Activated CD8-positive, alpha-beta memory T cell treated with anti-CD3 and anti-CD28 coated beads for 24 hours (primary cell): ENCODE data around the gene CPNE5.
A peak's percentile ranks its signal among the peaks of the same experiment; 100 is the strongest.

ENCODE experiments used
- DNase-seq: peaks from one replicate; pipeline ENCODE4 v3.0.0-alpha.2; 2020

The CPNE5 gene

DNA sequence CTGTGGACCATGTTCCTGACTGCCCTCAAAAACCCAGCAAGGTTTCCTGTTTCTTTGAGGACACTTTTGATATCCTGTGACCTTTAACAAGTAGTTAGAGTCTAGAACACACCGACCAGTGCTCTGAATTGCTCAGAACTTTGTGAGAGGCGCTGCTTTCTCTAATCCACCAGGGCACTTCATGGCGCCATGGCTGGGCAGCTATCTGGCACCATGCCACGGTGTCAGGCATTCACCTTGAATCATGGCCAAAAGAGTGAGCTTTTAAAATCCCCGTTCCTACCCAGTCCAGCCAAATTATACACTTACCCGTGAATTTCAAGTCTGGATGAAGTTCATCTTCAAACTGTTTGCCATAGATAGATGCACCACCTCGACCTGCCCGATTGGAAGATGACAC lies 17.0 kb upstream of the CPNE5 start:
- no peak for DNase-seq

DNA sequence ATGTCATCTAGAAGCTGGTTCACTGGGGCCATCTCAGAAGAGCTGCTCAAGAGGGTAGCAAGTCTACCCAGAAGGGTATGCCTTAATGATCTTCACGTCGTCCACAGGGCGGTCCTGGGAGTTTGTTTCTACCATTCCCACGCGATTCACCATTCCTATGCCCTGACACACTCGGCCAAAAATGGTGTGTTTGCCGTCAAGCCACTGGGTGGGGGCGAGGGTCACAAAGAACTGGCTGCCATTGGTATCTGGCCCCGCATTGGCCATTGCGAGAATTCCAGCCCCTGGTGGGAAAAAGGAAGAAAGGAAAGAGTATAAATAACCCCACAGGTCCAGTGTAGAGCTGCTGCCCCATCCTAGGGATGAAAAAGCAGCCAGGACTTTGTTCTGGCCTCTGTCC lies 16.5 kb upstream of the CPNE5 start:
- no peak for DNase-seq

DNA sequence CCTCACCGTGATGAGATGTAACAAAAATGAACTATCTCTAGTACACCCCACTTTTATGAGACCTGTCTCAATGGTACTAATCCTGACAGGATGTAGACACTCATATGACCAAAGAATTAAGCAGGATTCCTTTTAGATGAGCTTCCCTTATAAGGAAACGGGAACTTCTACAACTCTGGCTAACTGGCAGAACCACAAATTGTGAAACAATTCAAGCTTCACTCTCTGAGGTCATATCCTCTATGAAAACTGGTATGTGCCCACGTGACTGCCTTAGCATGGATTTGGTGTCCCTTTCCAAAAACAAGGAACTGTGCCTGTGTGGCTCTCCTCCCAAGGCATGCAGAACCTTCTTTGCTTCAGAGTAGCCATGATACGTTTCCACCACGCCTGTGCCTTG lies 14.1 kb upstream of the CPNE5 start:
- DNase-seq = no peak

DNA sequence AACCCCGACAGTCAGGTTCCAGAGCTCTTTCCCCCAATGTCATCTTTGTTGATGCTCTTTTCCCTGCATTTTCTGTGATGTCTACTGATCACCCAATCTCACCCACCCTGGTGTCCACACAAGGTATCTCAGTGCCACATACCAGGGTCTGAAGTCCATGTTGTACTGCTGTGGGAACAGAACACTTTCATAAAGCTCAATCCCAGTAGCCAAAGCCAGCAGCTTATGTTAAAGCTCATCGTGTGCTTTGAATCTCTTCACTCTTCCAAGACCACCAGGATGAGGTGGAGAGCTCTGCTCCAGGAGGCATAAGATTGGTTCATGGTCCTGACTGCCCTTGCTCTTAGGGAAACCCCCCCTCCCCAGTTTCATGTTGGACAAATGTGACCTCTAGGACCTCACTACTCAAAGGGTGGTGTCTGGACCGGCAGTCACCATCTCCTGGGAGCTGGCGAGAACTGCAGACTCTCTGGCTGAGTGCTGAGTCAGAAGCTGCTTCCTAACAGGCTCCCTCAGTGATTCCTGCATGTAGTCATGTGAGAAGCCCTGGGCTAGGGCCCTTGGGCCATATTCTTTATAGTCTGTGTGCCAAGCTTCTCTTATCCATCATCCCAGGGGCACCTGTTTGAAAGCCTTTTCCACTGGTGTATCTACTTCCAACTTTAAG lies 13.4 kb upstream of the CPNE5 start:
- DNase-seq = no peak

DNA sequence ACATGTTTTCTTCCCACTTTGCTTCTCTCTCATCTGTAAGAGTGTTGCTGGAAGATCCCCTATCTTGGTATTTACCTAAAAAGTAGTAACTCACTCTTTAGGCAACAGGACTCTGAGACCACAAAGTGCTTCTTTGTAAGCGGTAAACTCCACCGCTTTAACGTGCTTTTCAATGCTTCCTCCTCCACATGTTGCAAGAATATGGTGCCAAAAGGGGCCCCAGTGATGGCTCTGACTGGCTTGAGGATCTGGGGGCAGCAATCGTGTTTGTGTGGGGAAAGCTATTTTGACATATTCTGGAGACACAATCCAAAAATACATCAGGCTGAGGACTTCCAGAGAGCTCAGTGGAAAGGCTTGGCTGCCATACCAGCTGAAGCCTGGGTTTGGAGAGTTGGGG lies 12.4 kb upstream of the CPNE5 start:
- DNase-seq = no peak

DNA sequence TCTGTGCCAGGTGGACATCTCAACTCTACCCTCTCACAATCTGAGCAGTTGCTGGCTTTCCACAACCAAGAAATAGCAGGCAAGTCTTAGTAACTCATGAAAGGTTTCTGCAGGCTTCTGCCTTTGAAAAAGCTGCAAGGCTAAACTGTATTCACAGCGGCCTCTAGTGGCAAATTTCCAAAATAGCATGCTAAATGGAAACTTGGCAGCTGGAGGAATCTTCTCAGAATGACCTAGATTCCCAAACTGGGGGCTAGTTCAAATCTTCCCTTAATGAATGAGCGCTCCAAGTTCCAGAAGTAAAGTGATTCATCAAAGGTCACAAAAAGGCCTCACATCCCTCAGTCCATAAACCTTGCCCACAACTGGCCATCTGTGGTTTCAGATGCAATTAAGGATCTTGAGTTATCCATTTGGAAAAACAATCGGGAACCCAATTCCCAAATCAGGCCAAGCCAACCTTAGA lies 11.9 kb upstream of the CPNE5 start:
- DNase-seq = no peak

DNA sequence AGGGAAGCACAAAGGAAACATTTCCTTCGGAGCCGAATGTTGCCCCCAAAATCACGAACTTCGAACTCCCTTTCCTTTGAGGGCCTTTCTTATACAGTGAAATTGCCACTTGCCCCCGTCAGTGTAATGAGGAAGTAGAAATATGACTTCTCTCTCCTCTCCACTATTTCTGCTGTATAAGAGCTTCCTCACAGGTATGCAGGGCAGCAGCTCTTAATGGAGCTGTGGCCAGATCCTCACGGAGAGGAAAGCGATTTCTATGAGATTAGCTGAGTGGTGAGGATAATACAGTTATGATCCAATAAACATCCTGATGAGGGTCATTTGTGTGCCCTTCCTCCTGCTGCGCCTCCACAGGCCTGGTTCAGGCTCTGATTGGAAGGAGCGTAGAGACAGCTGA lies 10.8 kb upstream of the CPNE5 start:
- DNase-seq = no peak

DNA sequence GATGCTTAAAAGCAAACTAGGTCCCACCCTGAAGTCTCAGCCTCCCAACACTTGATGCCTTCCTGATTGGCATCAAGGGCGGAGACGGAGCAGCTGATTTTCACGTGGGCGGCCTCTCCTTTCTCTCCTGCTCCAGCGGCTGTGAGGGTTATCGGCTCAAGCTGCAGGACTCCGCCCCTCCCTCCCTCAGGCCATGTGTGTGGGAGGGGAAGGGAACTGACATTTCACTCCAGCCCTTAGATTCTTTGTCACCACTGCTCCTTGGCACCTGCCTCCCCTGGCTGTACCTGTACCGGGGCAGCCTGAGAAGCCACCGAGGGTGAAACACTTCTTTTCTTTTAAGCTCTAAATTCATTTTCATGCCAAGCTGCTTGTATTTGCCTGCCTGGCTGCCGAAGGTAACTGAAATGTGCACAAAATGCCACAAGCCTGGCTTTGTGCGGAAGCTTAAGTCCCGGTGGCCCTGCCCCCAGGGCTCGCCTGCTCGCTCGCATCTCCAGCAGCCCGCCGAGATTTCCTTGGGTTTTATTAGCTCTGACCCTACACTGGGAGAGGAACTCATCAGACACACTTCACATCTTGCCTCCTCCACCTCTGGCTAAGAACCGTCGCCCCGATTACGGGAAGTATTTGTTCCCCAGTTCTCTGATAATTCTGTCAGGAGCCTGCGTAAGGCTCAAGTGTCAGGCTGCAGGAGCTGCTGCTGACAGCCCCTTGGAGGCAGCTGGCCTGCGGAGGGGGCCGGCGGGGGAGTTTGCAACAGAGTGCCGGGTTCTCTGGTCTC lies 9.6 kb upstream of the CPNE5 start:
- no peak for DNase-seq

DNA sequence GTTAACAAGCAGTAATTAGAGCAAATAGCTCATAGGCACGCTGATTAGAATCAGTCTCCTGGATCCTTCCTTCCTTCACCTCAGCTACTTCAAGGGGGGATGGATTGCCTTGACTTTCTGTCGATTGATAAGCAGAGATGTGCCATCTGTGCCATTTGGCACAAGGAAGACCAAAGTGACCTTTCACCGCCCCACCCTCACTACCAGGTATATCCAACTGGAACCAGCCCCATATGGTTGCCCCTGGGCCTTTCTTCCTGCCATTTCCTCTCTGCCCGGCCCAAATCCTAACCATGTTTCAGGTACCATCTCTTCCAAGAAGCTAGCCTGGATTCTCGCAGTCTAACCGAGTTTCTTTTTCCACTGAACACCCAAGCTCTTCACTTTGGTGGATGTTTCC lies 8.7 kb upstream of the CPNE5 start:
- DNase-seq = no peak

DNA sequence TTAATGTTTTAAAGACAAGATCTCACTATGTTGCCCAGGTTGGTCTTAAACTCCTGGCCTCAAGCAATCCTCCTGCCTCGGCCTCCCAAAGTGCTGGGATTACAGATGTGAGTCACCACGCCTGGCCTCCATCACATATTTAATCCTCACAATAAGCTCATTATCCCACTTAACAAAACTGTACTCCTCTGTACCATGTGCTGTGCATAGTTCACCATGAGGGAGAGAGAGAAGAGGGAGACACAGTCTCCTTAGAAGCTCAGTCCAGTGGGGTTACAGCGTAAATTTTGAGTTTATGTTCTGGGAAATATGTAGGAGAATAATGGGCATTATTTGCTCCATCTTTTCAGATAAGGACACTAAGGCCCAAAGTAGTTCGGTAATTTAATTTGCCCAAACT lies 7.9 kb upstream of the CPNE5 start:
- no peak for DNase-seq

DNA sequence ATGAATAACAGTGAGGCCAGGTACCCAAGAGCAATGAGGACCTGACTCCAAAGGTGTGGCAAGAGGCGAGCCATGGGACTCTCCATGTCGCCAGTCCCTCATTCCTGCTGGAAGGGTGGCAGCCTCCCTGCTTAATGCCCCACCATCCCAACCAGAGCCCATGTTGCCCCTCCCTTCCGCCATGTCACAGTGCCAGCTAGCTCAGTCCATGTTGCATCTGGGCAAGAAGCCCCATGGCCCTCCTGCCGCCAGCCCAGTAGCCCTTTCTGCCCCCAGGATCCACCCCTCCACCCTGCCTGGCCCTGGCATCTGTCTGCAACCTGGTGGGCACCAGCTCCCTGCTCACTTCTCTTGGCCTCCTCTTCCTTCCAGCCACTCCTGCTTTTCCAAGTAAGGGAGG lies 6.0 kb upstream of the CPNE5 start:
- no peak for DNase-seq

DNA sequence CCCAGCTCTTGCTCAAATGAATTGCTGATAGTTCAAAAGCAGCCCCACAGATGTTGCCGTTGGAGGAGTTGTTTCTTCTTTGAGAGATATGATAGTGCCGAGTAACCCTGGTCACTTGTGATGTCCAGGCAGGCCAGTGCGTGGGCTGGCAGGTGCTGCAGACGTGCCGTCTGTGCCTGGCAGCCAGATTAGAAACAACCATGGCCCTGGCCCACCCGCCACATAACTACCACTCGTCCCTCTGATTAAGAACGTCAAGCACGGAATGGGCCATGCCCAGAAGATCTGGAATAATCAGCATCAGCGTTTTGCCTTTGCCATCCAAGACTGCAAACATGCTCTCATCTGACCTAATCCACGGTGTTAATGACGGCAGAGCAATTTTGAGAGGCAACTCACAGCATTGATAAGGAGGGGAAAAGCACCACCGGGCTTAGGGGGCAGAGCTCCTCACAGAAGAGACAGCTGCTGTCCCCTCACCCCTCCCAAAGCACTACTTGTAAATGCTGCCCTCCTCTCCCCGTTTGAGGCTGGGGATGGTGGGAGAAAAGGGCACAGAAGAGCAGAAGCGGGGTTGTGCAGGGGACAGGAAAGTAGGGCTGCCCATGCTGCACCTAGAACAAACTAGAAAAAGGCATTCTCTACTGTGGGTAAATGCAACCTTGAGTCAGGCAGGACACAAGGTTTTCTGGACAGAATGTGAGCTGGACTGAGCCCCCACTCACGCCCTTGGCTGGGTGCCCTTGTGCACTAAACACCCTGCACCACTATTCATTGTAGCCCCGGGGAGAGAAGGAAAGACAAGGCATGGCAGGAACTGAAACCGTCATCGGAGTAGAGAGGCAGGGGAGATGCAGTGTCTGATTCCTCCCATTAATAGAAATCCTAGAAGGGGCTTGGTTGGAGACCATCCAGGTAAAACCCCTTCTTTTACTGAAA lies 5.3 kb upstream of the CPNE5 start:
- no peak for DNase-seq

DNA sequence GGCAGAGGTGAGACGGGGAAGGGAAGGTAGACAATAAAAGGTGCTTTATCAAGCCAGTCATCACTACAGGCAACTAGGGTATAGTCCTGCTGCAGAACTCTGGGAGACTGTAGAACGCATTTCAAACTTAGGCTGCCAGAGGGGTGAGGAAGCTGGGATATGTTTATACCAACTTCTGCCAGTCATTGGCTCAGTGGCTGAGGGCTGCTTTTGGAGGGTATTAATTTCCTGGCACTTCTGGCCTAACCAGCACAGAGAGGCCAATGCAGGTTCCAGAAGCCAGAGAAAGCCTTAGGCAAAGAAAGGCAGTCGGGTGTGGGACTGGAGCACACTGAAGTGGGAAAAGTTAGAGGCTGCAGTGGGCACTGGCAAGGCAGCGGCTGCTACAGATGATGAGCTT lies 3.9 kb upstream of the CPNE5 start:
- DNase-seq = no peak

DNA sequence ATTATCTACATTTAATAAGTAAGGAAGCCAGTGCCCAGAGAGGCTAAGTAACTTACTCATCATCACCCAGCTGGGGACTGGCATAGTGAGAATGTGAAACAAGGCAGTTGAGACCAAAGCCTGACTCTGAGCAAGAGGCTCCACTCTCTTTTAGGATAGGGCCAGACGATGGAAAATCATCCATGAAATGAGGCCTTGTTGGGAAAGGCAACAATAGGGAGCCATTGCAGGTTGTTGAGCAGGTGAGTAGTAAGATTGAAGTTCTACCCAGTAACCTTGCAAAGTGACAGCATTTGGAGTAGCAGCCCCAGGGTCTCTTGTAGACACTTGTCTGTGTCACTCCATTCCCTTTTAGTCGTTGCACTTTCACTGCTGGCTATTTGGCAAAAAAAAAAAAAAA lies 2.5 kb upstream of the CPNE5 start:
- DNase-seq = no peak

DNA sequence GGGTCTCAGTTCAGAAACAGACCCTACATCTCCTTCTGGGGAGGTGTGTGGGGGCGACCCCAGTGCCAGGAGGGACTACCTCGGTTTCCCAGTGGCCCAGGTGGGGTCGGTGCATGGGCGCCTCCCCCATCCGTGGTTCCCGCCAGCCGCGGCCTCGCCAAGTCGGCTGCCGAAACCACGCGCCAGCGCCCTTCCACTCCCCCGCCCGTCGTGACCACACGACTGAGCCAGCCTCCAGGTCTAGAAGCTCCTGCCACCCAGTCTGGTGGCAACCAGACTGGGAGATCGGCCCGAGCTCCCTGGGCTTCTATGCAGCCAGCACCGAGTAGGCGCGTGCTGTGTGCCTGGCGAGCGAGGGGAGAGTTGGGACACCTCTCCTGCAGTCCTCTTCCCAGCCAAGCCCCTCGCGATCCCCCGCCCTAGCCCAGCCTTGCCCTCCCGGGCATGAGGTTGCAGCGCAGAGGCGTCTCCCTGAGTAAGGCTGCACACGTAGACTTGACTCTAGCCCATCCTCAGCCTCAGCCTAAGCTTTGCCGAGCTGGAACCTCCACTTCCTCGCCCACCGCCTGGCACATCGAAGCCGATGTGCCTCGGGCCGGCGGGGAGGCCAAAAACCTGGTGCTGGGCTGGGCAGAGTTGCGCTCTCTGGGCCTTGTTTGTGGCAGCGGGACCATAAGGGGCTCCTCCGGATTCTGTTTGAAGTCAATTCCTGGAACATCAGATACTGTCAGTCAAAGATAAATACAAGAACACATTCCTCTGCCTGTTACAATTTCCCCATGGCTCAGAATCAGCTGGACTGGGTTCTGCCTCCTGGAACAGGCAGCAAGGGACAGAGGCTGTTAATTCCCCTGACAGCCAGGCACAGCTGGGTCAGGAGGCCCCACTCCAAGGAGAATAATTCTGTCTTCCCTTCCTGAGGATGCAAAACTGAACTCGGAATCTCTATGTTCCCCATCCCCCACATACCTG lies 1.5 kb upstream of the CPNE5 start:
- peak; percentile 67 for DNase-seq

DNA sequence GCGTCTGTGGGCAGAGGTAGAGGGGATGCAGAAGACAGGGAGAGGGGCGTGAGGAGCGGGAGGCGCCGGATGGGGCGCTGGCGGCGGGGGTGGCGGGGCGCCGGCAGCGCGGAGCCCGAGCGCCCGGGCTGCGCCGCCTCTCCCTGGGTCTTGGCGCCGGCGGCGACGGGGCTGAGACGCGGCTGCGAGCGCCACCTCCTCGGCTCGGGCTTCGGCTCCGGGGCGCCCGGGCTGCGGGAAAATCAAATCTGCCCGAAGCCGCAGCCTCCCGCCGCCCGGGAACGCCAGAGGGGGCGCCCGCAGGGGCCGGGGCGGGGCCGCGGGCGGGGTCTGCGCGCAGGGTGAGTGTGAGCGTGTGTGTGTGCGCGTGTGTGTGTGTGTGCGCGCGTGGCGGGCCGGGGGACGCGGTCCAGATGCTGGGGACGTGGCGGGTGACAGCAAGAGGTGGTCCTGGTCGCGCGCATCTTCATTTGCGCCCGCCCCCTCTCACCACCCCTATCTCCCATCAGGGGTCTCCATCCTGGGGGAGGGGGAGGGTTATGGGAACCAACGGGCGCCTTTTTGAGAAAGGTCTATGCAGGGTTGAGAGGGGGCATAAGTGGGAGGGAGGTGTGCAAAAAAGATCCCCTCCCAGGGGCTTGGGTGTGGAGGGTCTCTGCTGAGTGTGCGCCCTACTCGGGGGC lies 646 bp upstream of the CPNE5 start:
- DNase-seq = peak; percentile 68

DNA sequence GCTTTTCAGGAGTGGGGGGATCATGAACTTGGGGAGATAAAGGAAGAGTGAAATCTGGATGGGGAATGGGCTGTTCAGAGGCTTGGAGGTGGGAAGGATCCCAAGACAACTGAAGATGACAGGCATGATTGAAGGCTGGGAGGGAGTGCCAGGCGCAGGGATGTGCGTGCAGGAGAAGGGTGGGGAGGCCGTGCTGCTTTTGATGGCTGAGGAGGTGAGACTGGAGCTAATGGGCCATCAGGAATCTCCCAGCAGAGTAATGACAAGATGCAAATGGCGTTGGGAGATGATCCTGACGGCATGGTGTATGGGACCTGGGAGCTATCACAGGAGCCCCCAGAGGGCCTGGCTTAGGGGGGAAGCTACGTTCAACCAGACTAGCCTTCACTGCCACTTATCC lies 1.6 kb downstream of the CPNE5 start:
- no peak for DNase-seq

DNA sequence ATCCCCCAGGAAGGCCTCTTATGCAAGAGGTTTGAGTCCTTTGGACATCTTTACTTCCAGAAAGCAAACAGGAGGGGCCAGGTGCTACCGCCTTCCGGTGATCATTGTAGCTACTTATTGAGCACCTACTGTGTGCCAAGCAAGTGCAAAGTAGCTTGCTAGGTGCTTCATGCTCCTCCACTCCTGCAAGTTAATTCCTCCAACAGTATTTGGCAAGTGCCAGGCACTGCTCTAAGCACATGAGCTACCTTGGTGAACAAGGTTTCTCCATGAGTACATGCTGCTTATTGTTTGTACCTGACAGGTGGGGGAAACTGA lies 2.3 kb downstream of the CPNE5 start:
- no peak for DNase-seq

DNA sequence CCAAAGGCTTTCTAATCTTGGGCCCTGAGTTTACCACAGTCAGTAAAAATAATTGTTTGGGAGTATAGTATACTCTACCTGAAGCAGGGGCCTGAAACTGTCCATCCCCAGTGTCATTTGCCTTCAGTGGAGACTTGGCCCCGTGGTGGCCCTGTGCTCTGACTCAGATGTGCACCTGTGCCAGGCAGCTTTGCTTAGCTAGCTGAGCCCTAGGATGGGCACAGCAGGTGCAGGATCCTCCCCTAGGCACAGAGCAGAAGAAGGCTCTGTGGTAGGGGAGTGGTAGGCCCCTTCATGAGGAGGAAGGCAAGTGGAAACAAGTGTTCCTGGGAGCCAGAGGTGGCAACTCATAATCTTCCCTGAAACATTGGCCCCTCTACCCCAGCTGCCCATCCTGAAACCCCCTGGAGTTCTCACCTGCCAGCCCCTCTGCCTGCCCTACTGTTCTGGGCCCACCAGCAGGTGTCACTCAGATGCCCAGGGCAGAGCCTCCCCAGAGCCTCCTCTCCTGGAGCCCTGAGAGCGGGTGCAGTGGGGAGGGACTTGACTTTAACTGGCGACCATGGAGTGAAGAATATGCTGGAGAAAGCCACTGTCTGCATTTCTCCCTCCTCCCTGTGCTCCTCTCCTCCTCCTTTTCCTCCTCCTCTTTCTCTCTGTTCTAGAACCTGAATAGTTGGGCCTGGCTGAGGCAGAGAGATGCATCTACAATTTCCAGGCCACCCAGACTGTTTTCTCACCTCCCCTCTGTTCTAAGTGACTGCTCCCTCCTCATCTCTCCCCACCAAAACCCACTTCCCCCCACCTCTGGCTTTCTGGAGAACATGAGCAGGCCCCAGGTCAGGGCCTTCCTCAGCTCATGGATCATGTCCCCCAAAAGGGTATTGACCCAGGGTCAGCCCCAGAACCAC lies 2.9 kb downstream of the CPNE5 start:
- no peak for DNase-seq

DNA sequence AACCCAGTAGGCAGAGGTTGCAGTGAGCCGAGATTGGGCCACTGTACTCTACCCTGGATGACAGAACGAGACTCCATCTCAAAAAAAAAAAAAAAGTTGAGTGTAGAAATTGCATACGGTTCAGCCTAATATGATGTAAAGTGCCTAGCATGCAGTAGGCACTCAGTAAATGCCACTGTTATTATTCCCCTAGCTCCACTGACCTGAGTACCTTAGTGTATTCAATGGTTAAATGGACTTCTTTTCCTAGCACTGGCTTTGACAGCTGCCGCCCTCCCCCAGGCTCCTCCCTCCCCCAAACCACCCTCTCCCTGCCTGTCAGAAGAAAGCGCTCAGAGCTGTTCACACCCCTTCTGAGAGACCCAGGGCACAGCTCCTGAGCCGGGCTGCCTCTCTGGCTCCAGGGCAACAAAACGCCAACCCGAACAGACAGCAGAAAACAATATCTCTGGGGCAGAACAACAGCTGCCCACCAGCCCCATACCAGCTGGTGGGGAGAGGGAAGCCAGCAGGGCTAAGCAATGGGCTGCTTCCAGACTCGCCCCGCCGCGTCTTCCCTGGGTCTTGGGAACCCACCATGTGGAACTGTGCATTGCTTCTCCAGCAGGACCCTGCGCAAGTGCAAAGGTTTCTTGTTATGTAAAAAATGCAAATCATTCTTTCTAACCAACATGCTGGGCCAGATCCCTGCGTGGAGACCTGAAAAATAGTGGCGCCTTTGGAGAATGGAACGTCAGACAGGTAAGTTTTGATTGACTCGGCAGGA lies 4.5 kb downstream of the CPNE5 start:
- DNase-seq = no peak
